ENCODE measurements around the gene MYOCD.
A peak's percentile ranks its signal among the peaks of the same experiment; 100 is the strongest.

The MYOCD gene

GRCh38 chr17:12618557-12618956 lies 47.1 kb upstream of the MYOCD start:
- Histone ChIP-seq H3K27ac (ENCODE audit: extremely low read depth, low read depth, low read length) (no peak overlapping the region), H3K4me1 (ENCODE audit: control insufficient read depth, insufficient read depth, low read length) (peaks cover 8% of the 10 kb centered on the region; the same call in 1 of the 2 replicates), H3K9me3 (ENCODE audit: control insufficient read depth, insufficient read depth, low read depth, low read length) (no peaks in the 10 kb centered on the region), H3K4me3 (ENCODE audit: low read depth, low read length) (no peak overlapping the region), H3K36me3 (ENCODE audit: control insufficient read depth in 2 of 2, insufficient read depth in 1 of 2, low read length in 2 of 2) (no peaks in the 10 kb centered on the region)
- ChIA-PET CTCF (interaction anchor here (1.1 kb wide), 1 partner anchor 10 kb away, joined by 3 read pairs; no protein-coding TSS in a partner anchor), POLR2A (no interaction called here)
- TF ChIP-seq ZNF513 (tag by site-specific recombination; IDR thresholded peaks at IDR 0.05), result no peak
- no peak for TF ChIP-seq ZNF280C (tag by site-specific recombination; IDR thresholded peaks at IDR 0.05)
- TF ChIP-seq ZNF830 (tag by site-specific recombination; IDR thresholded peaks at IDR 0.05; ENCODE audit: low read depth), result no peak
- TF ChIP-seq ZNF777 (tag by site-specific recombination; IDR thresholded peaks at IDR 0.05; ENCODE audit: borderline replicate concordance), result no peak
- TF ChIP-seq ZNF140 (tag by site-specific recombination; IDR thresholded peaks at IDR 0.05), result no peak
- TF ChIP-seq ZBTB49 (tag by site-specific recombination; IDR thresholded peaks at IDR 0.05; ENCODE audit: low read depth), result no peak
- TF ChIP-seq ZSCAN30 (tag by site-specific recombination; IDR thresholded peaks at IDR 0.05), result no peak

GRCh38 chr17:12619459-12620199 lies 46.1 kb upstream of the MYOCD start:
- H3K27ac ChIP-seq (ENCODE audit: extremely low read depth, low read depth, low read length), result no peak overlapping the region
- CTCF ChIA-PET, result interaction anchor here (0.5 to 1.5 kb wide), 3 partner anchors 38 to 621 kb away, joined by 3 to 5 read pairs (median 3); no protein-coding TSS in a partner anchor
- TF ChIP-seq PRDM6 (tag by site-specific recombination; IDR thresholded peaks at IDR 0.05) (no peak), ZNF155 (tag by site-specific recombination; IDR thresholded peaks at IDR 0.05) (no peak), ZNF138 (tag by site-specific recombination; IDR thresholded peaks at IDR 0.05; ENCODE audit: borderline replicate concordance) (no peak), ZNF626 (tag by site-specific recombination; IDR thresholded peaks at IDR 0.05) (no peak), ZNF223 (tag by site-specific recombination; IDR thresholded peaks at IDR 0.05) (no peak), ZSCAN4 (tag by site-specific recombination; IDR thresholded peaks at IDR 0.05) (0 out of 2 replicates have a peak, but pooled peaks have one; percentile 18), REST (tag by site-specific recombination; IDR thresholded peaks at IDR 0.05) (no peak), BCL11B (tag by site-specific recombination; IDR thresholded peaks at IDR 0.05; ENCODE audit: low read depth) (no peak), GLI2 (tag by site-specific recombination; IDR thresholded peaks at IDR 0.05; ENCODE audit: borderline replicate concordance, low read depth) (no peak)
- POLR2A ChIA-PET, result no interaction called here
- no peaks in the 10 kb centered on the region for H3K9me3 ChIP-seq (ENCODE audit: control insufficient read depth, insufficient read depth, low read depth, low read length)
- H3K4me3 ChIP-seq (ENCODE audit: low read depth, low read length), result no peak overlapping the region
- H3K4me1 ChIP-seq (ENCODE audit: control insufficient read depth, insufficient read depth, low read length), result peaks cover 8% of the 10 kb centered on the region; the same call in 1 of the 2 replicates
- H3K36me3 ChIP-seq (ENCODE audit: control insufficient read depth in 2 of 2, insufficient read depth in 1 of 2, low read length in 2 of 2), result no peaks in the 10 kb centered on the region
